Esophagus muscularis mucosa (tissue), 4 donors: ENCODE measurements around the gene LENG1. TPM values are rescaled to one million over a fixed set of nuclear protein-coding genes. Genes with fewer than 3 reads are reported as not detected.
A peak's percentile ranks its signal among the peaks of the same experiment; 100 is the strongest.

ENCODE experiments used
- DNase-seq: peaks from one replicate; pipeline ENCODE4 v3.0.0-alpha.2; 2017; ENCODE audit errors: extremely low spot score
- H3K27ac ChIP-seq, 4 donors: fragments of 200-600 bp; sonication (generic); replicated peaks in 1 of 4; 1 replicate in 3 of 4; 2 replicates in 1 of 4; pipeline ENCODE4 v1.5.1; 2016 to 2019; ENCODE audit warnings: mild to moderate bottlenecking in 1 of 4
- H3K27me3 ChIP-seq, 4 donors: fragments of 200-600 bp; sonication (generic); one replicate each; pipeline versions ENCODE4 v1.5.1 to v1.6.0; 2016 to 2019
- H3K36me3 ChIP-seq, 4 donors: fragments of 200-600 bp; sonication (generic); one replicate each; pipeline ENCODE4 v1.5.1; 2016 to 2019
- H3K4me1 ChIP-seq, 4 donors: fragments of 200-600 bp; sonication (generic); one replicate each; pipeline ENCODE4 v1.5.1; 2016 to 2019
- H3K4me3 ChIP-seq, 4 donors: fragments of 200-600 bp; sonication (generic); 1 replicate in 2 of 4; 2 replicates in 2 of 4; pipeline ENCODE4 v1.5.1; 2016 to 2019; ENCODE audit warnings: mild to moderate bottlenecking in 4 of 4, moderate library complexity in 1 of 4
- H3K9me3 ChIP-seq, 4 donors: fragments of 200-600 bp; sonication (generic); 1 replicate in 3 of 4; 2 replicates in 1 of 4; pipeline ENCODE4 v1.5.1; 2016 to 2019
- CTCF ChIP-seq, 3 experiments: fragments of 200-600 bp in 2 of 3; fragments of 450-650 bp in 1 of 3; sonication (generic) in 2 of 3; IDR thresholded peaks; one replicate each; pipeline ENCODE4 v1.5.1; 2017 to 2019; ENCODE audit warnings: antibody characterized with exemption in 3 of 3, mild to moderate bottlenecking in 2 of 3, moderate library complexity in 1 of 3
- EP300 ChIP-seq: sonication (generic); formaldehyde crosslinking; IDR thresholded peaks from one replicate; pipeline ENCODE4 v1.6.1; 2017; ENCODE audit warnings: antibody characterized with exemption
- POLR2A ChIP-seq: fragments of 450-650 bp; IDR thresholded peaks from one replicate; pipeline ENCODE4 v1.6.1; 2017; ENCODE audit warnings: antibody characterized with exemption, moderate library complexity, mild to moderate bottlenecking, low read depth
- POLR2AphosphoS5 ChIP-seq, 2 donors: sonication (generic); formaldehyde crosslinking; IDR thresholded peaks; one replicate each; pipeline ENCODE4 v1.6.1; 2017; ENCODE audit warnings: antibody characterized with exemption in 2 of 2
- WGBS: methylation state at CpG from one replicate; pipeline ENCODE4 v1.1.5; 2018; 5-methylcytosine and 5-hydroxymethylcytosine counted together
- intact Hi-C: fragments of 100-400 bp; cut with DNase I; formaldehyde crosslinking; loops from one replicate; pipeline ENCODE4 v1.15.1; 2023
- total RNA-seq, 4 donors: library from RNA; depleted of rRNA; stranded (reverse); fragments of >200 nt; gene quantifications; one replicate each; pipeline versions ENCODE4 v1.1.0 to v1.2.1, GENCODE V29; 2016

The LENG1 gene
- total RNA-seq, 4 donors from 2014 or later, result 10.0 to 12.7 (median 11.5) TPM

- Histone ChIP-seq H3K36me3 (peaks cover 11 to 45% (median 36%) of the 10 kb centered on the region in 4 donors), H3K27me3 (no peaks in the 10 kb centered on the region), H3K9me3 (no peaks in the 10 kb centered on the region), H3K27ac (peak overlapping the region; percentile 82 to 92 (median 88)), H3K4me1 (peaks cover 22 to 34% (median 32%) of the 10 kb centered on the region in 4 donors), H3K4me3 (peak overlapping the region; percentile 75 to 79 (median 77))
- intact Hi-C loops, result no loop called here
- no peak for DNase-seq
- 18% methylated on average over 25 of the region's 28 CpGs for WGBS
- TF ChIP-seq POLR2AphosphoS5 (IDR thresholded peaks at IDR 0.05) (no peak), POLR2A (no peak), CTCF (IDR thresholded peaks at IDR 0.05) (no peak), EP300 (no peak)
These were observed 45.0 kb downstream of the LENG1 start for GRCh38 chr19:54114340-54115108.

- H3K27ac ChIP-seq, result no peak overlapping the region
These were observed 49.9 kb downstream of the LENG1 start for GRCh38 chr19:54109651-54110050.

GRCh38 chr19:54108496-54108895, 51.0 kb downstream of the LENG1 start:
- intact Hi-C loops, result loop anchor here (10.0 kb wide), 1 partner anchor 234 kb away; no protein-coding TSS in a partner anchor
- Histone ChIP-seq H3K4me3 (no peak overlapping the region), H3K27ac (no peak overlapping the region), H3K9me3 (no peaks in the 10 kb centered on the region), H3K36me3 (peaks cover 33 to 78% (median 64%) of the 10 kb centered on the region in 4 donors), H3K27me3 (no peaks in the 10 kb centered on the region), H3K4me1 (peaks cover 4 to 24% (median 15%) of the 10 kb centered on the region in 4 donors)
- 73% methylated on average over 6 of the region's 7 CpGs for WGBS
- no peak for DNase-seq
- no peak for TF ChIP-seq EP300
- TF ChIP-seq CTCF (IDR thresholded peaks at IDR 0.05), result no peak
- TF ChIP-seq POLR2A, result no peak
- no peak for TF ChIP-seq POLR2AphosphoS5 (IDR thresholded peaks at IDR 0.05)

More at GRCh38 chr19:54109651-54110050, 49.9 kb downstream of the LENG1 start:
- intact Hi-C loops, result loop anchor here (10.0 kb wide), 1 partner anchor 235 kb away; no protein-coding TSS in a partner anchor
- Histone ChIP-seq H3K36me3 (peaks cover 33 to 73% (median 64%) of the 10 kb centered on the region in 4 donors), H3K27me3 (no peaks in the 10 kb centered on the region), H3K9me3 (no peaks in the 10 kb centered on the region), H3K4me1 (peaks cover 6 to 24% (median 16%) of the 10 kb centered on the region in 4 donors), H3K4me3 (no peak overlapping the region)
- DNase-seq, result no peak
- TF ChIP-seq EP300 (no peak), CTCF (IDR thresholded peaks at IDR 0.05) (no peak), POLR2A (no peak), POLR2AphosphoS5 (IDR thresholded peaks at IDR 0.05) (no peak)
- 77% methylated on average over 6 of the region's 6 CpGs for WGBS

- 80% methylated on average over 15 of the region's 21 CpGs for WGBS
- no peaks in the 10 kb centered on the region for H3K9me3 ChIP-seq
- peaks cover 7 to 28% (median 18%) of the 10 kb centered on the region in 4 donors for H3K4me1 ChIP-seq
- TF ChIP-seq POLR2AphosphoS5 (IDR thresholded peaks at IDR 0.05), result no peak
- TF ChIP-seq EP300, result no peak
- TF ChIP-seq CTCF (IDR thresholded peaks at IDR 0.05), result no peak
- TF ChIP-seq POLR2A, result no peak
- no peak overlapping the region for H3K27ac ChIP-seq
- peaks cover 33 to 78% (median 64%) of the 10 kb centered on the region in 4 donors for H3K36me3 ChIP-seq
- DNase-seq, result no peak
- no peaks in the 10 kb centered on the region for H3K27me3 ChIP-seq
- intact Hi-C loops, result loop anchor here (10.0 kb wide), 1 partner anchor 233 kb away; no protein-coding TSS in a partner anchor
- no peak overlapping the region for H3K4me3 ChIP-seq
These were observed 51.5 kb downstream of the LENG1 start for GRCh38 chr19:54107876-54108490.
